ENCODE results near the gene VANGL1. TPM values are rescaled to one million over a fixed set of nuclear protein-coding genes. Genes with fewer than 3 reads are reported as not detected.

Gene VANGL1
- total RNA-seq, 1 donor from 2014 or later: 15.2 TPM

DNA sequence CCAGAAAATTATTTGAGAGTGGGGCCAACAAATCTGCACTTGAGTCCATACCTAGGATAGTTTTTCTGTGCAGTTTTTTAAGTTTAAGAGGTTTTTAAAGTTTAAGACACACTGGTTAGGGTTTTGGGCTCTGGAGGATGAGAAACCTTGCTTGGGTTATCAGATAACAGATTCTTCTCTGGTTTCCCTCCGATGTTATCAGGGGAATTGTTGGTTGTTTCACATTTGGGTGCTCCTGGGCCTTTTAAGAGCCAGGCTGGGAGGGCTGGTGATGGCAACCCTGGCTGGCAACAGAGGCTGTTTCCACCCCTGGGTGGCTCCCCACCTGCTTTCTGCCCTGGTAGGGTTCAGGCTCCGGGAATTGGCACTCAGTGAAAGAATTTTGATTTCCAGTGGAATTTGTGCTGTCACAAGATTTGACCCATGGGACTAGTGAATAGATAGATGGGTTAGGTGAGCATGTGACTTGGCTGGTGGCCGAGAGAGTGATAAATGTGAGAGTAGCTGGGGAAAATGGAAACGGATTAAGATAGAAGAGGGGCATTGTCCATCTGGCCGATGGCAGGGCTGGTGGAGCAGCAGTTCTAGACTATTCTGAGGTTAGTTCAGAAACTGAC lies 14.8 kb downstream of the VANGL1 start:
- Histone ChIP-seq H3K36me3 (ENCODE audit: control insufficient read depth, insufficient read depth, low read length) (no peaks in the 10 kb centered on the region), H3K27me3 (ENCODE audit: control insufficient read depth, insufficient read depth, low read length) (no peaks in the 10 kb centered on the region), H3K4me3 (ENCODE audit: low read depth, low read length) (no peak overlapping the region)
- TF ChIP-seq, protein P1, sequence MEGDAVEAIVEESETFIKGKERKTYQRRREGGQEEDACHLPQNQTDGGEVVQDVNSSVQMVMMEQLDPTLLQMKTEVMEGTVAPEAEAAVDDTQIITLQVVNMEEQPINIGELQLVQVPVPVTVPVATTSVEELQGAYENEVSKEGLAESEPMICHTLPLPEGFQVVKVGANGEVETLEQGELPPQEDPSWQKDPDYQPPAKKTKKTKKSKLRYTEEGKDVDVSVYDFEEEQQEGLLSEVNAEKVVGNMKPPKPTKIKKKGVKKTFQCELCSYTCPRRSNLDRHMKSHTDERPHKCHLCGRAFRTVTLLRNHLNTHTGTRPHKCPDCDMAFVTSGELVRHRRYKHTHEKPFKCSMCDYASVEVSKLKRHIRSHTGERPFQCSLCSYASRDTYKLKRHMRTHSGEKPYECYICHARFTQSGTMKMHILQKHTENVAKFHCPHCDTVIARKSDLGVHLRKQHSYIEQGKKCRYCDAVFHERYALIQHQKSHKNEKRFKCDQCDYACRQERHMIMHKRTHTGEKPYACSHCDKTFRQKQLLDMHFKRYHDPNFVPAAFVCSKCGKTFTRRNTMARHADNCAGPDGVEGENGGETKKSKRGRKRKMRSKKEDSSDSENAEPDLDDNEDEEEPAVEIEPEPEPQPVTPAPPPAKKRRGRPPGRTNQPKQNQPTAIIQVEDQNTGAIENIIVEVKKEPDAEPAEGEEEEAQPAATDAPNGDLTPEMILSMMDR (IDR thresholded peaks at IDR 0.05; ENCODE audit: insufficient read depth, low read length, poor library complexity, severe bottlenecking): no peak
- no peak for DNase-seq (ENCODE audit: low read depth)

- TF ChIP-seq, protein P1 (IDR thresholded peaks at IDR 0.05; ENCODE audit: insufficient read depth, low read length, poor library complexity, severe bottlenecking): no peak
- no peaks in the 10 kb centered on the region for H3K27me3 ChIP-seq (ENCODE audit: control insufficient read depth, insufficient read depth, low read length)
- no peak overlapping the region for H3K4me3 ChIP-seq (ENCODE audit: low read depth, low read length)
- no peak for DNase-seq (ENCODE audit: low read depth)
- no peaks in the 10 kb centered on the region for H3K36me3 ChIP-seq (ENCODE audit: control insufficient read depth, insufficient read depth, low read length)
Observed at GRCh38 chr1:115658646-115659045, 16.9 kb downstream of the VANGL1 start.

DNA sequence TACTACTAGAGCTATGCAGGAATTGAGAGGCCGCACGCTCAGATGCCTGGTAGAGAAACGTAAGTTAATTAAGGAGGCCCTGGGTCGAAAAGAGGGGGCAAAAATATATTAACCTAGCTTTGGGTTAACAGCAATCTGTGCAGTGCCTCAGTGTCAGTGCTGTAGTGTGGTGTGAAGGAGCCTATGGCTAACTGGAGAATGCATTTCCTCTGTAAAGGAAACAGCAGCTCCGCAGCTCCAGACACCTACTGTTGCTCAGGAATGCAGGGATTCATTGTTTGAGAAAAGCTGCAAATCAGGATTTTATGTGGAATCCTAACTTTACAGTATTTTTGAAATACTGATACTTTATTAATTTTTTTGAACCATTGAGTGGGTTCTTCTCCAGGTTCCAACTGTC lies 18.4 kb downstream of the VANGL1 start:
- Histone ChIP-seq H3K36me3 (ENCODE audit: control insufficient read depth, insufficient read depth, low read length) (no peaks in the 10 kb centered on the region), H3K27me3 (ENCODE audit: control insufficient read depth, insufficient read depth, low read length) (no peaks in the 10 kb centered on the region), H3K4me3 (ENCODE audit: low read depth, low read length) (no peak overlapping the region)
- DNase-seq (ENCODE audit: low read depth): no peak
- TF ChIP-seq, protein P1 (IDR thresholded peaks at IDR 0.05; ENCODE audit: insufficient read depth, low read length, poor library complexity, severe bottlenecking): no peak

GRCh38 chr1:115661157-115661556 lies 19.4 kb downstream of the VANGL1 start:
- no peak for DNase-seq (ENCODE audit: low read depth)
- TF ChIP-seq, protein P1 (IDR thresholded peaks at IDR 0.05; ENCODE audit: insufficient read depth, low read length, poor library complexity, severe bottlenecking): no peak
- no peak overlapping the region for H3K4me3 ChIP-seq (ENCODE audit: low read depth, low read length)
- H3K27me3 ChIP-seq (ENCODE audit: control insufficient read depth, insufficient read depth, low read length): no peaks in the 10 kb centered on the region
- no peaks in the 10 kb centered on the region for H3K36me3 ChIP-seq (ENCODE audit: control insufficient read depth, insufficient read depth, low read length)

- no peaks in the 10 kb centered on the region for H3K27me3 ChIP-seq (ENCODE audit: control insufficient read depth, insufficient read depth, low read length)
- no peak for DNase-seq (ENCODE audit: low read depth)
- TF ChIP-seq, protein P1 (IDR thresholded peaks at IDR 0.05; ENCODE audit: insufficient read depth, low read length, poor library complexity, severe bottlenecking): no peak
- H3K4me3 ChIP-seq (ENCODE audit: low read depth, low read length): no peak overlapping the region
- H3K36me3 ChIP-seq (ENCODE audit: control insufficient read depth, insufficient read depth, low read length): no peaks in the 10 kb centered on the region
Observed at GRCh38 chr1:115665319-115666096, 23.7 kb downstream of the VANGL1 start.
